ENCODE measurements around the gene B3GNT4.

DNA sequence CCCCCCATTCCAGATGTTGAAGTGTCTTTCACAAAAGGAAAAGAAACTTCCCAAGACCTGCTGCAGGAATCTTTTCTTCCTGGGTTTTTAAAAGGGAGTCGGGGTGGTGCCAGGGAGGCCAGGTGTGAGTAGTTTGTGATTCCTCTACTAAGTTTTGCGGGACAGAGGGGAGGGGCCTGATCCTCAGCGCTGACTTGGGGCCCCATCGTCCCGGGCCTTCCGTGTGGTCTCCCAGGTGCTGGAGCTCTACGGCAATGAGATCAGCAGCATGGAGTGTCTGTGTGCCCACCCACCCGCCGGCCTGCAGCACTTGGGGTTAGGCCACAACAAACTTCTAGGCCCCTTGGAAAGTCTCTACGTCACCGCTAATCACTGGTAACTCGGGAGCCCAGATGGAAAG is 16.0 kb upstream of the B3GNT4 start:
- TF ChIP-seq RAD21 (IDR thresholded peaks at IDR 0.05; ENCODE audit: low read length) (no peak), POLR2A (IDR thresholded peaks at IDR 0.05; ENCODE audit: low read depth, low read length) (no peak), RCOR1 (IDR thresholded peaks at IDR 0.05; ENCODE audit: insufficient replicate concordance, low read length) (no peak), CHD1 (IDR thresholded peaks at IDR 0.05; ENCODE audit: low read depth, low read length) (no peak), CEBPB (IDR thresholded peaks at IDR 0.05; ENCODE audit: low read depth, low read length) (no peak), MAZ (IDR thresholded peaks at IDR 0.05; ENCODE audit: borderline replicate concordance, low read depth, low read length) (no peak), RFX5 (IDR thresholded peaks at IDR 0.05; ENCODE audit: low read depth, low read length) (no peak), BHLHE40 (IDR thresholded peaks at IDR 0.05; ENCODE audit: low read depth, low read length) (no peak)
- TF ChIP-seq, protein P1, sequence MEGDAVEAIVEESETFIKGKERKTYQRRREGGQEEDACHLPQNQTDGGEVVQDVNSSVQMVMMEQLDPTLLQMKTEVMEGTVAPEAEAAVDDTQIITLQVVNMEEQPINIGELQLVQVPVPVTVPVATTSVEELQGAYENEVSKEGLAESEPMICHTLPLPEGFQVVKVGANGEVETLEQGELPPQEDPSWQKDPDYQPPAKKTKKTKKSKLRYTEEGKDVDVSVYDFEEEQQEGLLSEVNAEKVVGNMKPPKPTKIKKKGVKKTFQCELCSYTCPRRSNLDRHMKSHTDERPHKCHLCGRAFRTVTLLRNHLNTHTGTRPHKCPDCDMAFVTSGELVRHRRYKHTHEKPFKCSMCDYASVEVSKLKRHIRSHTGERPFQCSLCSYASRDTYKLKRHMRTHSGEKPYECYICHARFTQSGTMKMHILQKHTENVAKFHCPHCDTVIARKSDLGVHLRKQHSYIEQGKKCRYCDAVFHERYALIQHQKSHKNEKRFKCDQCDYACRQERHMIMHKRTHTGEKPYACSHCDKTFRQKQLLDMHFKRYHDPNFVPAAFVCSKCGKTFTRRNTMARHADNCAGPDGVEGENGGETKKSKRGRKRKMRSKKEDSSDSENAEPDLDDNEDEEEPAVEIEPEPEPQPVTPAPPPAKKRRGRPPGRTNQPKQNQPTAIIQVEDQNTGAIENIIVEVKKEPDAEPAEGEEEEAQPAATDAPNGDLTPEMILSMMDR (conservative IDR thresholded peaks at IDR 0.05; ENCODE audit: low read depth, low read length) = no peak
- TF ChIP-seq, protein P2, sequence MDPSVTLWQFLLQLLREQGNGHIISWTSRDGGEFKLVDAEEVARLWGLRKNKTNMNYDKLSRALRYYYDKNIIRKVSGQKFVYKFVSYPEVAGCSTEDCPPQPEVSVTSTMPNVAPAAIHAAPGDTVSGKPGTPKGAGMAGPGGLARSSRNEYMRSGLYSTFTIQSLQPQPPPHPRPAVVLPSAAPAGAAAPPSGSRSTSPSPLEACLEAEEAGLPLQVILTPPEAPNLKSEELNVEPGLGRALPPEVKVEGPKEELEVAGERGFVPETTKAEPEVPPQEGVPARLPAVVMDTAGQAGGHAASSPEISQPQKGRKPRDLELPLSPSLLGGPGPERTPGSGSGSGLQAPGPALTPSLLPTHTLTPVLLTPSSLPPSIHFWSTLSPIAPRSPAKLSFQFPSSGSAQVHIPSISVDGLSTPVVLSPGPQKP (IDR thresholded peaks at IDR 0.05; ENCODE audit: borderline replicate concordance, low read depth, low read length) = no peak
- TF ChIP-seq, protein P3, sequence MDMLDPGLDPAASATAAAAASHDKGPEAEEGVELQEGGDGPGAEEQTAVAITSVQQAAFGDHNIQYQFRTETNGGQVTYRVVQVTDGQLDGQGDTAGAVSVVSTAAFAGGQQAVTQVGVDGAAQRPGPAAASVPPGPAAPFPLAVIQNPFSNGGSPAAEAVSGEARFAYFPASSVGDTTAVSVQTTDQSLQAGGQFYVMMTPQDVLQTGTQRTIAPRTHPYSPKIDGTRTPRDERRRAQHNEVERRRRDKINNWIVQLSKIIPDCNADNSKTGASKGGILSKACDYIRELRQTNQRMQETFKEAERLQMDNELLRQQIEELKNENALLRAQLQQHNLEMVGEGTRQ (IDR thresholded peaks at IDR 0.05; ENCODE audit: low read depth, low read length) = no peak

All from IMR-90 (cell line).